RWPE2 (cell line): ENCODE data around the gene PTGES2.

Source experiments
- ATAC-seq: fragments of 200-7000 bp; cut with Tn5 transposase; 3 replicates; pipeline ENCODE4 v1.9.1; 2021; ENCODE audit warnings: low read depth
- DNase-seq: peaks from one replicate; pipeline ENCODE4 v3.0.0-alpha.2; 2020; ENCODE audit warnings: low spot score
- H3K27ac ChIP-seq: fragments of 450-650 bp; 2 replicates; pipeline ENCODE4 v1.5.1; 2017; ENCODE audit warnings: mild to moderate bottlenecking; ENCODE audit not compliant: poor library complexity, severe bottlenecking
- H3K27me3 ChIP-seq: fragments of 250-450 bp; sonication (Bioruptor Pico); 2 replicates; pipeline ENCODE4 v1.5.1; 2021; ENCODE audit warnings: mild to moderate bottlenecking, moderate library complexity; ENCODE audit not compliant: insufficient read depth, poor library complexity, severe bottlenecking
- H3K36me3 ChIP-seq: fragments of 250-450 bp; sonication (Bioruptor Pico); 2 replicates; pipeline ENCODE4 v1.5.1; 2020; ENCODE audit warnings: low read depth, mild to moderate bottlenecking, moderate library complexity
- H3K4me1 ChIP-seq: fragments of 250-450 bp; sonication (Bioruptor Pico); 2 replicates; pipeline ENCODE4 v1.5.1; 2021; ENCODE audit warnings: mild to moderate bottlenecking, moderate library complexity; ENCODE audit not compliant: insufficient read depth, poor library complexity, severe bottlenecking
- H3K4me3 ChIP-seq: fragments of 250-450 bp; sonication (Bioruptor Pico); 2 replicates; pipeline ENCODE4 v1.5.1; 2021; ENCODE audit warnings: mild to moderate bottlenecking, moderate library complexity; ENCODE audit not compliant: severe bottlenecking
- H3K9me3 ChIP-seq: fragments of 250-450 bp; sonication (Bioruptor Pico); 2 replicates; pipeline ENCODE4 v1.5.1; 2021; ENCODE audit warnings: mild to moderate bottlenecking, moderate library complexity; ENCODE audit not compliant: severe bottlenecking
- TF ChIP-seq, protein P1 (sequence below): fragments of 450-650 bp; IDR thresholded peaks from one replicate; pipeline ENCODE4 v1.5.1; 2017; ENCODE audit warnings: mild to moderate bottlenecking, moderate library complexity; ENCODE audit not compliant: poor library complexity, severe bottlenecking

Gene PTGES2

DNA sequence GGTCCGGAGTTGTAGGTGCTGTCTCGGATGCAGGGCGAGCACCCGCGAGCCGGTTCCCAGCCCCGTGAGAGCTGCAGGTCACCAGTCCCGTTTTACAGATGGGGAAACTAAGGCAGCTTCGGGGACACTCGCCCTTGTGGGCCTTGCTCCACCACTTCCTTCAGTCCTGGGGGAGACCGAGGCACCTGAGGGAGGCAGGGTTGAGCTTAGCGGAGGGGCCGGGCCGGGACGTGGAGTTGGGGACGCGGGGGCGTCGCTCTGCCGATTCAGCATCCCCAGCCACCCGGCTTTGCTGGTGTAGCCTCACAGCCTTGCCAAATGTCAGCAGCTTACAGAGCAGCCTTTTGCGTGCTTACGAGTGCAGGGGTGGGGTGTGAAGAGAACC is 33.1 kb upstream of the PTGES2 start:
- H3K36me3 ChIP-seq = peaks cover 22% of the 10 kb centered on the region
- H3K4me1 ChIP-seq = no peaks in the 10 kb centered on the region
- peak overlapping the region; percentile 26 for H3K27ac ChIP-seq
- no peaks in the 10 kb centered on the region for H3K27me3 ChIP-seq
- H3K9me3 ChIP-seq = no peaks in the 10 kb centered on the region
- DNase-seq (peak; percentile 54), ATAC-seq (no peak)
- peak overlapping the region; percentile 89 for H3K4me3 ChIP-seq
- TF ChIP-seq, protein P1, sequence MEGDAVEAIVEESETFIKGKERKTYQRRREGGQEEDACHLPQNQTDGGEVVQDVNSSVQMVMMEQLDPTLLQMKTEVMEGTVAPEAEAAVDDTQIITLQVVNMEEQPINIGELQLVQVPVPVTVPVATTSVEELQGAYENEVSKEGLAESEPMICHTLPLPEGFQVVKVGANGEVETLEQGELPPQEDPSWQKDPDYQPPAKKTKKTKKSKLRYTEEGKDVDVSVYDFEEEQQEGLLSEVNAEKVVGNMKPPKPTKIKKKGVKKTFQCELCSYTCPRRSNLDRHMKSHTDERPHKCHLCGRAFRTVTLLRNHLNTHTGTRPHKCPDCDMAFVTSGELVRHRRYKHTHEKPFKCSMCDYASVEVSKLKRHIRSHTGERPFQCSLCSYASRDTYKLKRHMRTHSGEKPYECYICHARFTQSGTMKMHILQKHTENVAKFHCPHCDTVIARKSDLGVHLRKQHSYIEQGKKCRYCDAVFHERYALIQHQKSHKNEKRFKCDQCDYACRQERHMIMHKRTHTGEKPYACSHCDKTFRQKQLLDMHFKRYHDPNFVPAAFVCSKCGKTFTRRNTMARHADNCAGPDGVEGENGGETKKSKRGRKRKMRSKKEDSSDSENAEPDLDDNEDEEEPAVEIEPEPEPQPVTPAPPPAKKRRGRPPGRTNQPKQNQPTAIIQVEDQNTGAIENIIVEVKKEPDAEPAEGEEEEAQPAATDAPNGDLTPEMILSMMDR = no peak

DNA sequence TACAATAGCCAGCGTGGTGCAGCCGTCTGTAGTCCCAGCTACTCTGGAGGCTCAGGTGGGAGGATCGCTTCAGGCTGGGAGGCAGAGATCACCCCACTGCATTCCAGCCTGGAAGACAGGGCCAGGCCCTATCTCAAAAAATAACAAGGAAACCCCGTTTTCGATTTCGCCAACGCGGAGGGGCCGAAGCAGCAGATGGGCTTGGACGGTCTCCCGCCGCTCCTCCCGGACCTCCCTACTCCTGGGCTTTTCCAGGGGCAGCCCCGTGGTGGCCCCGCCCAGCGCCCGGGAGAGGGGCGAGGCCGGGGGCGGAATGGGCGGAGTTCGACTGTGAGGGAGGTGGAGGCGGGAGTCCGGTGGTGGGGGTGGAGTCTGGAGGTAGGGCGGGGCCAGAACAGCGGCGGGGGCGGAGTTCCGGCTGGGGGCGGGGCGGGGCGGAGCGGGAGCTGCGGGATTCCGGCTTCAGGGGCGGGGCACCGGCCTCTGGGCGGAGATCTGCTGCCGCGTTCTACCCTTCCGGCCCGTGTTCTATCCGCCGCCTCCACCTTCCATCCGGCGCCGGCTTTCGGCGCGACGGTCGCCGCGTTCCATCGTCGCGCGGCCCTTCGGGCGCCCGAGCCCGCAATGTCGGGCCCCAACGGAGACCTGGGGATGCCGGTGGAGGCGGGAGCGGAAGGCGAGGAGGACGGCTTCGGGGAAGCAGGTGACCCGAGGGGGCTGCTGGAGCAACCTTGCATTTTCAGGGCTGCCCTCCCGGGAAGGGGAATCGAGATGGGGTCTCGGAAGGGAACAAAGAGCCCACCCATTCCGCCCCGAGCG is 32.5 kb upstream of the PTGES2 start, which contains the start of gene BBLN:
TSS of gene BBLN (plus strand) at position 482 of the 819 bp plus-strand sequence. CDS start at position 625, 143 bp downstream.
- TF ChIP-seq, protein P1 = no peak
- H3K36me3 ChIP-seq = peaks cover 21% of the 10 kb centered on the region
- peak within 1 kb of the TSS; percentile 26 for H3K27ac ChIP-seq

DNA sequence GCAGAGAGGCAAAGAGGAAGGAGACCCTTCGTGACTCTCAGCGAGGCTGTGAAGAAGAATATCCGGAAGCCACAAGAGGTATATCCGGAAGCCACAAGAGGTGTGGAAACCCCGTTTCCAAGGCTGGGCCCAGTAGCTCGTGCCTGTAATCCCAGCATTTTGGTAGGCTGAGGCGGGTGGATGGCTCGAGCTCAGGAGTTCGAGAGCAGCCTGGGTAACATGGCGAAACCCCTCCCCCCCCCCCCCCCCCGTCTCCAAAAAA is 31.9 kb upstream of the PTGES2 start:
- Histone ChIP-seq H3K27ac (peak overlapping the region; percentile 26), H3K4me3 (peak overlapping the region; percentile 89), H3K36me3 (peaks cover 16% of the 10 kb centered on the region), H3K9me3 (no peaks in the 10 kb centered on the region), H3K27me3 (no peaks in the 10 kb centered on the region), H3K4me1 (no peaks in the 10 kb centered on the region)
- DNase-seq = no peak
- TF ChIP-seq, protein P1 = no peak
- ATAC-seq = no peak

More for the DNA sequence above, 32.5 kb upstream of the PTGES2 start, which contains the start of gene BBLN:
- no peaks in the 10 kb centered on the region for H3K27me3 ChIP-seq
- DNase-seq = peak; percentile 92
- H3K4me3 ChIP-seq = peak within 1 kb of the TSS; percentile 89
- peak; percentile 85 for ATAC-seq
- H3K4me1 ChIP-seq = no peaks in the 10 kb centered on the region
- no peaks in the 10 kb centered on the region for H3K9me3 ChIP-seq

DNA sequence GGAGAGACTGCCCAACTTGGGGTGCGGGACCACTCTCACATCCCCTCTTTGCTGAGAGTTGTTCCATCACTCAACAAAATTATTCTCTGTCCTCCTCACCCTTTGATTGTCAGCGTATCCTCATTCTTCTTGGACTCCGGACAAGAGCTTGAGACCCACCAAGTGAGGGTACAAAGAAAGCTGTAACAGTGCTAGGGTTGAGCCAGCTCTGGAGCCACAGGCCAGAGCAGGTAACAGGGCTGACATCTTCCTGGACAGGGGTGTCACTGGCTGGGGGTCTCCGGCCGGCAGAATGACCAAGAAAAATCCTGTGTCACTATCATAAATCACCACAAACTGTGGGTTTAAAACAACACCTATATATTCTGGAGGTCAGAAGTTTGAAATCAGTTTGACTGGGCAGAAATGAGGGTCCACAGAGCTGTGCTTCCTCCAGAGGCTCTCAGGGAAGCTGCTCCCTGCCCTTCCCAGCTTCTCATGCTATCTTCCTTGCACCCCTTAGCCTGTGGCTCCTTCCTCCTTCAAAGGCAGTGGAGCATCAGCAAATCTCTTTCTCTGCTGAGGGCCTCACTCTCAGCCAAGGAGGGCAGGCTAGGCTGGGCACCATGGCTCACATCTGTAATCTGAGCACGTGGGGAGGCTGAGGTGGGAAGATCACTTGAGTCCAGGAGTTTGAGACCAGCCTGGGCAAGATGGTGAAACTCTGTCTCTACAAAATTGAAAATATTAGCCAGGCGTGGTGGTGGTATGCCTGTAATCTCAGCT is 28.4 kb upstream of the PTGES2 start:
- TF ChIP-seq, protein P1 = no peak
- Histone ChIP-seq H3K9me3 (no peaks in the 10 kb centered on the region), H3K4me1 (no peaks in the 10 kb centered on the region), H3K36me3 (no peaks in the 10 kb centered on the region), H3K4me3 (no peak overlapping the region), H3K27ac (no peak overlapping the region), H3K27me3 (no peaks in the 10 kb centered on the region)
- DNase-seq (no peak), ATAC-seq (no peak)
